Panc1 (cell line): ENCODE data around the gene MTHFD2L.

Source experiments
- CTCF ChIP-seq: fragments of 450-650 bp; IDR thresholded peaks from 2 replicates; pipeline ENCODE4 v1.5.1; 2017; ENCODE audit warnings: mild to moderate bottlenecking
- POLR2AphosphoS5 ChIP-seq: IDR thresholded peaks from 2 replicates; pipeline ENCODE4 v1.6.1; 2012; ENCODE audit warnings: mild to moderate bottlenecking, low read depth, low read length, moderate library complexity
- REST ChIP-seq, 2 experiments: IDR thresholded peaks; 2 replicates each; pipeline ENCODE4 v1.6.1; 2011 to 2012; ENCODE audit warnings: low read depth in 2 of 2, control low read depth in 1 of 2, low read length in 1 of 2, mild to moderate bottlenecking in 1 of 2, moderate library complexity in 1 of 2; ENCODE audit not compliant: insufficient read depth in 1 of 2
- SIN3A ChIP-seq: IDR thresholded peaks from 2 replicates; pipeline ENCODE4 v1.6.1; 2012; ENCODE audit warnings: low read depth, mild to moderate bottlenecking, low read length, moderate library complexity, borderline replicate concordance; ENCODE audit not compliant: insufficient read depth

GRCh38 chr4:74108457-74109115, 49.3 kb upstream of the MTHFD2L start:
- TF ChIP-seq CTCF (no peak), POLR2AphosphoS5 (no peak), SIN3A (no peak), REST (IDR thresholded peaks at IDR 0.05; ENCODE audit: insufficient read depth in 1 of 2, low read depth in 2 of 2, low read length in 1 of 2) (no peak)
